Forelimb muscle (tissue), 1 donor: ENCODE results near the gene ENPP3. TPM values are rescaled to one million over a fixed set of nuclear protein-coding genes. Genes with fewer than 3 reads are reported as not detected.
A peak's percentile ranks its signal among the peaks of the same experiment; 100 is the strongest.

Experiments used
- DNase-seq: peaks from one replicate; pipeline ENCODE4 v3.0.0-alpha.2; 2013; ENCODE audit warnings: low read depth
- polyA plus RNA-seq: library from polyadenylated mRNA; unstranded; fragments of 120-200 nt; gene quantifications from one replicate; pipeline ENCODE4 v1.2.1, GENCODE V29; 2013; ENCODE audit not compliant: insufficient read length

Gene ENPP3
- polyA plus RNA-seq, 1 donor: 0.59 TPM

- no peak for DNase-seq
Measured at GRCh38 chr6:131765081-131765803, 128.1 kb downstream of the ENPP3 start.

GRCh38 chr6:131765804-131766135, 128.7 kb downstream of the ENPP3 start:
- no peak for DNase-seq

GRCh38 chr6:131766631-131767030, 129.5 kb downstream of the ENPP3 start:
- no peak for DNase-seq

- DNase-seq: no peak
Measured at GRCh38 chr6:131768964-131769363, 131.9 kb downstream of the ENPP3 start.

GRCh38 chr6:131769385-131770141, 132.5 kb downstream of the ENPP3 start:
- no peak for DNase-seq

GRCh38 chr6:131770776-131771175, 133.7 kb downstream of the ENPP3 start:
- DNase-seq: no peak

GRCh38 chr6:131773284-131773950, 136.3 kb downstream of the ENPP3 start:
- peak; percentile 94 for DNase-seq

- DNase-seq: no peak
Measured at GRCh38 chr6:131775886-131776285, 138.8 kb downstream of the ENPP3 start.

GRCh38 chr6:131776985-131777384, 139.9 kb downstream of the ENPP3 start:
- no peak for DNase-seq

GRCh38 chr6:131778169-131778568, 141.1 kb downstream of the ENPP3 start:
- peak; percentile 68 for DNase-seq

- DNase-seq: no peak
Measured at GRCh38 chr6:131779304-131779703, 142.2 kb downstream of the ENPP3 start.

GRCh38 chr6:131780600-131780999, 143.5 kb downstream of the ENPP3 start:
- no peak for DNase-seq

- DNase-seq: no peak
Measured at GRCh38 chr6:131781687-131782086, 144.6 kb downstream of the ENPP3 start.

- no peak for DNase-seq
Measured at GRCh38 chr6:131782764-131783163, 145.7 kb downstream of the ENPP3 start.

- peak; percentile 90 for DNase-seq
Measured at GRCh38 chr6:131784561-131784960, 147.5 kb downstream of the ENPP3 start.

- no peak for DNase-seq
Measured at GRCh38 chr6:131787079-131787478, 150.0 kb downstream of the ENPP3 start.

- DNase-seq: peak; percentile 67
Measured at GRCh38 chr6:131787766-131788712, 150.9 kb downstream of the ENPP3 start.

- no peak for DNase-seq
Measured at GRCh38 chr6:131789219-131789618, 152.1 kb downstream of the ENPP3 start.

- no peak for DNase-seq
Measured at GRCh38 chr6:131791476-131791875, 154.4 kb downstream of the ENPP3 start.

GRCh38 chr6:131792091-131792496, 155.0 kb downstream of the ENPP3 start:
- no peak for DNase-seq

- DNase-seq: no peak
Measured at GRCh38 chr6:131795366-131795765, 158.3 kb downstream of the ENPP3 start.
